HepG2 (cell line): ENCODE measurements around the gene NAPB. TPM values are rescaled to one million over a fixed set of nuclear protein-coding genes. Genes with fewer than 3 reads are reported as not detected.

Experiments used
- RBM22 ChIP-seq: fragments of 200-400 bp; formaldehyde crosslinking; optimal IDR thresholded peaks from 2 replicates; pipeline ENCODE3; 2017; ENCODE audit warnings: mild to moderate bottlenecking, low read length, moderate library complexity
- SRSF1 ChIP-seq: fragments of 200-400 bp; formaldehyde crosslinking; optimal IDR thresholded peaks from 2 replicates; pipeline ENCODE3; 2017; ENCODE audit warnings: mild to moderate bottlenecking, low read depth, low read length, moderate library complexity
- ZBTB40 ChIP-seq, 2 experiments: fragments of 450-650 bp in 1 of 2; sonication (generic) in 1 of 2; formaldehyde crosslinking in 1 of 2; IDR thresholded peaks; 2 replicates each; pipeline versions ENCODE4 v1.6.1 to v1.8.0; 2016 to 2022; ENCODE audit warnings: antibody characterized with exemption in 1 of 2, mild to moderate bottlenecking in 1 of 2, missing genetic modification reagents in 1 of 2
- ZFX ChIP-seq: sonication (generic); formaldehyde crosslinking; IDR thresholded peaks from 2 replicates; pipeline ENCODE4 v1.4.0; 2020; ENCODE audit warnings: mild to moderate bottlenecking, low read depth, missing genetic modification reagents, moderate library complexity
- ZKSCAN1 ChIP-seq: fragments of 150-350 bp; IDR thresholded peaks from 2 replicates; pipeline ENCODE4 v1.6.1; 2014; ENCODE audit warnings: low read length
- polyA plus RNA-seq, 8 experiments: library from polyadenylated mRNA; depleted of rRNA in 3 of 8; stranded (reverse) in 7 of 8; unstranded in 1 of 8; fragments of >200 nt; fragmentation: Illumina TruSeq in 4 of 8; extraction: Trizol in 4 of 8; gene quantifications; 2 replicates each; pipeline versions ENCODE4 v1.2.1 to v1.2.3, GENCODE V29; 2011 to 2016; ENCODE audit warnings: low read depth in 4 of 8, missing spikeins in 1 of 8, mixed read lengths in 1 of 8; ENCODE audit not compliant: insufficient read depth in 1 of 8
- total RNA-seq, 5 experiments: library from RNA; depleted of rRNA; stranded (reverse); fragments of >200 nt; fragmentation: Illumina TruSeq; extraction: Trizol; gene quantifications; 2 replicates each; pipeline ENCODE4 v1.2.3, GENCODE V29; 2016; ENCODE audit warnings: low read depth in 1 of 5
- TF ChIP-seq, protein P1 (sequence below): IDR thresholded peaks from 2 replicates; pipeline ENCODE4 v1.6.1; 2016; ENCODE audit warnings: low read depth, missing genetic modification reagents, missing compliant biosample characterization
- TF ChIP-seq, protein P2 (sequence below): sonication (generic); formaldehyde crosslinking; IDR thresholded peaks from 2 replicates; pipeline ENCODE4 v1.4.0; 2020; ENCODE audit warnings: missing genetic modification reagents

The NAPB gene
- total and polyA plus RNA-seq, 2 of the 13 experiments (the other 11 are each of a cell fraction or from before 2014, with no cell fraction given), result 15.2 to 16.1 TPM

GRCh38 chr20:23349338-23350195 lies 71.7 kb downstream of the NAPB start (continued):
- TF ChIP-seq, protein P1, sequence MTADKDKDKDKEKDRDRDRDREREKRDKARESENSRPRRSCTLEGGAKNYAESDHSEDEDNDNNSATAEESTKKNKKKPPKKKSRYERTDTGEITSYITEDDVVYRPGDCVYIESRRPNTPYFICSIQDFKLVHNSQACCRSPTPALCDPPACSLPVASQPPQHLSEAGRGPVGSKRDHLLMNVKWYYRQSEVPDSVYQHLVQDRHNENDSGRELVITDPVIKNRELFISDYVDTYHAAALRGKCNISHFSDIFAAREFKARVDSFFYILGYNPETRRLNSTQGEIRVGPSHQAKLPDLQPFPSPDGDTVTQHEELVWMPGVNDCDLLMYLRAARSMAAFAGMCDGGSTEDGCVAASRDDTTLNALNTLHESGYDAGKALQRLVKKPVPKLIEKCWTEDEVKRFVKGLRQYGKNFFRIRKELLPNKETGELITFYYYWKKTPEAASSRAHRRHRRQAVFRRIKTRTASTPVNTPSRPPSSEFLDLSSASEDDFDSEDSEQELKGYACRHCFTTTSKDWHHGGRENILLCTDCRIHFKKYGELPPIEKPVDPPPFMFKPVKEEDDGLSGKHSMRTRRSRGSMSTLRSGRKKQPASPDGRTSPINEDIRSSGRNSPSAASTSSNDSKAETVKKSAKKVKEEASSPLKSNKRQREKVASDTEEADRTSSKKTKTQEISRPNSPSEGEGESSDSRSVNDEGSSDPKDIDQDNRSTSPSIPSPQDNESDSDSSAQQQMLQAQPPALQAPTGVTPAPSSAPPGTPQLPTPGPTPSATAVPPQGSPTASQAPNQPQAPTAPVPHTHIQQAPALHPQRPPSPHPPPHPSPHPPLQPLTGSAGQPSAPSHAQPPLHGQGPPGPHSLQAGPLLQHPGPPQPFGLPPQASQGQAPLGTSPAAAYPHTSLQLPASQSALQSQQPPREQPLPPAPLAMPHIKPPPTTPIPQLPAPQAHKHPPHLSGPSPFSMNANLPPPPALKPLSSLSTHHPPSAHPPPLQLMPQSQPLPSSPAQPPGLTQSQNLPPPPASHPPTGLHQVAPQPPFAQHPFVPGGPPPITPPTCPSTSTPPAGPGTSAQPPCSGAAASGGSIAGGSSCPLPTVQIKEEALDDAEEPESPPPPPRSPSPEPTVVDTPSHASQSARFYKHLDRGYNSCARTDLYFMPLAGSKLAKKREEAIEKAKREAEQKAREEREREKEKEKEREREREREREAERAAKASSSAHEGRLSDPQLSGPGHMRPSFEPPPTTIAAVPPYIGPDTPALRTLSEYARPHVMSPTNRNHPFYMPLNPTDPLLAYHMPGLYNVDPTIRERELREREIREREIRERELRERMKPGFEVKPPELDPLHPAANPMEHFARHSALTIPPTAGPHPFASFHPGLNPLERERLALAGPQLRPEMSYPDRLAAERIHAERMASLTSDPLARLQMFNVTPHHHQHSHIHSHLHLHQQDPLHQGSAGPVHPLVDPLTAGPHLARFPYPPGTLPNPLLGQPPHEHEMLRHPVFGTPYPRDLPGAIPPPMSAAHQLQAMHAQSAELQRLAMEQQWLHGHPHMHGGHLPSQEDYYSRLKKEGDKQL (CRISPR knock-in tag), result no peak
- TF ChIP-seq SRSF1, result no peak
- TF ChIP-seq ZKSCAN1, result no peak
- TF ChIP-seq RBM22, result no peak
- TF ChIP-seq ZFX (CRISPR knock-in tag), result no peak
- TF ChIP-seq, protein P2, sequence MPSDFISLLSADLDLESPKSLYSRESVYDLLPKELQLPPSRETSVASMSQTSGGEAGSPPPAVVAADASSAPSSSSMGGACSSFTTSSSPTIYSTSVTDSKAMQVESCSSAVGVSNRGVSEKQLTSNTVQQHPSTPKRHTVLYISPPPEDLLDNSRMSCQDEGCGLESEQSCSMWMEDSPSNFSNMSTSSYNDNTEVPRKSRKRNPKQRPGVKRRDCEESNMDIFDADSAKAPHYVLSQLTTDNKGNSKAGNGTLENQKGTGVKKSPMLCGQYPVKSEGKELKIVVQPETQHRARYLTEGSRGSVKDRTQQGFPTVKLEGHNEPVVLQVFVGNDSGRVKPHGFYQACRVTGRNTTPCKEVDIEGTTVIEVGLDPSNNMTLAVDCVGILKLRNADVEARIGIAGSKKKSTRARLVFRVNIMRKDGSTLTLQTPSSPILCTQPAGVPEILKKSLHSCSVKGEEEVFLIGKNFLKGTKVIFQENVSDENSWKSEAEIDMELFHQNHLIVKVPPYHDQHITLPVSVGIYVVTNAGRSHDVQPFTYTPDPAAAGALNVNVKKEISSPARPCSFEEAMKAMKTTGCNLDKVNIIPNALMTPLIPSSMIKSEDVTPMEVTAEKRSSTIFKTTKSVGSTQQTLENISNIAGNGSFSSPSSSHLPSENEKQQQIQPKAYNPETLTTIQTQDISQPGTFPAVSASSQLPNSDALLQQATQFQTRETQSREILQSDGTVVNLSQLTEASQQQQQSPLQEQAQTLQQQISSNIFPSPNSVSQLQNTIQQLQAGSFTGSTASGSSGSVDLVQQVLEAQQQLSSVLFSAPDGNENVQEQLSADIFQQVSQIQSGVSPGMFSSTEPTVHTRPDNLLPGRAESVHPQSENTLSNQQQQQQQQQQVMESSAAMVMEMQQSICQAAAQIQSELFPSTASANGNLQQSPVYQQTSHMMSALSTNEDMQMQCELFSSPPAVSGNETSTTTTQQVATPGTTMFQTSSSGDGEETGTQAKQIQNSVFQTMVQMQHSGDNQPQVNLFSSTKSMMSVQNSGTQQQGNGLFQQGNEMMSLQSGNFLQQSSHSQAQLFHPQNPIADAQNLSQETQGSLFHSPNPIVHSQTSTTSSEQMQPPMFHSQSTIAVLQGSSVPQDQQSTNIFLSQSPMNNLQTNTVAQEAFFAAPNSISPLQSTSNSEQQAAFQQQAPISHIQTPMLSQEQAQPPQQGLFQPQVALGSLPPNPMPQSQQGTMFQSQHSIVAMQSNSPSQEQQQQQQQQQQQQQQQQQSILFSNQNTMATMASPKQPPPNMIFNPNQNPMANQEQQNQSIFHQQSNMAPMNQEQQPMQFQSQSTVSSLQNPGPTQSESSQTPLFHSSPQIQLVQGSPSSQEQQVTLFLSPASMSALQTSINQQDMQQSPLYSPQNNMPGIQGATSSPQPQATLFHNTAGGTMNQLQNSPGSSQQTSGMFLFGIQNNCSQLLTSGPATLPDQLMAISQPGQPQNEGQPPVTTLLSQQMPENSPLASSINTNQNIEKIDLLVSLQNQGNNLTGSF (CRISPR knock-in tag), result no peak
- no peak for TF ChIP-seq ZBTB40 (IDR thresholded peaks at IDR 0.05)
- TF ChIP-seq ZBTB40 (CRISPR knock-in tag; IDR thresholded peaks at IDR 0.05), result no peak
